DND-41 (cell line): ENCODE data around the gene NKX2-4.

Experiments used
- ATAC-seq: fragments of 200-7000 bp; cut with Tn5 transposase; 3 replicates; pipeline ENCODE4 v1.9.1; 2021; ENCODE audit warnings: low read depth; ENCODE audit not compliant: insufficient read depth
- DNase-seq: peaks from one replicate; pipeline ENCODE4 v3.0.0-alpha.2; 2020
- H2AFZ ChIP-seq: 2 replicates; pipeline ENCODE4 v1.6.0; 2012; ENCODE audit warnings: low read depth, low read length
- H3K27ac ChIP-seq: 2 replicates; pipeline ENCODE4 v1.5.1; 2012; ENCODE audit warnings: low read length, inconsistent platforms
- H3K27me3 ChIP-seq: fragments of 200-600 bp; sonication (generic); 2 replicates; pipeline ENCODE4 v1.6.0; 2012; ENCODE audit warnings: low read length, mild to moderate bottlenecking, inconsistent platforms; ENCODE audit not compliant: insufficient read depth, poor library complexity
- H3K36me3 ChIP-seq: 2 replicates; pipeline ENCODE4 v1.5.1; 2012; ENCODE audit warnings: low read length, inconsistent platforms; ENCODE audit not compliant: insufficient read depth
- H3K4me1 ChIP-seq: 2 replicates; pipeline ENCODE4 v1.5.1; 2012; ENCODE audit warnings: mild to moderate bottlenecking, low read length; ENCODE audit not compliant: insufficient read depth
- H3K4me2 ChIP-seq: 2 replicates; pipeline ENCODE4 v1.6.0; 2012; ENCODE audit warnings: mild to moderate bottlenecking, moderate library complexity, low read length, inconsistent platforms; ENCODE audit not compliant: insufficient read depth
- H3K4me3 ChIP-seq, 2 experiments: fragments of 200-600 bp in 1 of 2; shearing (Covaris generic) in 1 of 2; 2 replicates each; pipeline ENCODE4 v1.5.1; 2012 to 2016; ENCODE audit warnings: inconsistent platforms in 2 of 2, low read length in 2 of 2, mild to moderate bottlenecking in 2 of 2, low read depth in 1 of 2, moderate library complexity in 1 of 2
- H3K79me2 ChIP-seq: 2 replicates; pipeline ENCODE4 v1.6.0; 2012; ENCODE audit warnings: low read length, inconsistent platforms; ENCODE audit not compliant: insufficient read depth
- H3K9ac ChIP-seq: 2 replicates; pipeline ENCODE4 v1.6.0; 2012; ENCODE audit warnings: low read depth, mild to moderate bottlenecking, inconsistent platforms, low read length, moderate library complexity
- H3K9me3 ChIP-seq: 2 replicates; pipeline ENCODE4 v1.5.1; 2012; ENCODE audit warnings: low read length, moderate library complexity, mild to moderate bottlenecking, inconsistent platforms; ENCODE audit not compliant: insufficient read depth, severe bottlenecking
- H4K20me1 ChIP-seq: 2 replicates; pipeline ENCODE4 v1.6.0; 2012; ENCODE audit warnings: low read length; ENCODE audit not compliant: insufficient read depth
- CTCF ChIP-seq: IDR thresholded peaks from 2 replicates; pipeline ENCODE4 v1.5.1; 2012; ENCODE audit warnings: borderline replicate concordance, low read length, moderate library complexity, mild to moderate bottlenecking; ENCODE audit not compliant: poor library complexity, severe bottlenecking; ENCODE audit errors: extremely low read depth
- EZH2 ChIP-seq: IDR thresholded peaks from 3 replicates; pipeline ENCODE4 v1.6.1; 2012; ENCODE audit warnings: borderline replicate concordance, low read depth, mild to moderate bottlenecking, moderate library complexity, low read length, inconsistent platforms; ENCODE audit not compliant: severe bottlenecking

Gene NKX2-4

GRCh38 chr20:21396599-21397340, 556 bp downstream of the NKX2-4 start:
- Histone ChIP-seq H3K4me1 (no peaks in the 10 kb centered on the region), H3K36me3 (no peaks in the 10 kb centered on the region), H3K4me2 (no peak overlapping the region), H3K9me3 (no peaks in the 10 kb centered on the region), H4K20me1 (no peaks in the 10 kb centered on the region), H3K9ac (no peak overlapping the region), H3K27ac (no peak overlapping the region), H2AFZ (no peak overlapping the region), H3K27me3 (peaks cover 16% of the 10 kb centered on the region), H3K79me2 (no peaks in the 10 kb centered on the region), H3K4me3 (no peak overlapping the region)
- ATAC-seq (no peak), DNase-seq (no peak)
- no peak for TF ChIP-seq CTCF
- TF ChIP-seq EZH2 = no peak

GRCh38 chr20:21395666-21396598, 1.4 kb downstream of the NKX2-4 start:
- H3K9ac ChIP-seq = no peak overlapping the region
- ATAC-seq (no peak), DNase-seq (no peak)
- no peak overlapping the region for H3K27ac ChIP-seq
- H3K4me3 ChIP-seq = no peak overlapping the region
- no peak for TF ChIP-seq EZH2
- no peak for TF ChIP-seq CTCF
- no peaks in the 10 kb centered on the region for H3K36me3 ChIP-seq
- peaks cover 15% of the 10 kb centered on the region for H3K27me3 ChIP-seq
- H4K20me1 ChIP-seq = no peaks in the 10 kb centered on the region
- H3K4me1 ChIP-seq = no peaks in the 10 kb centered on the region
- no peaks in the 10 kb centered on the region for H3K79me2 ChIP-seq
- no peak overlapping the region for H2AFZ ChIP-seq
- H3K9me3 ChIP-seq = no peaks in the 10 kb centered on the region
- H3K4me2 ChIP-seq = no peak overlapping the region

- no peak for DNase-seq
- no peak for ATAC-seq
- H3K36me3 ChIP-seq = no peaks in the 10 kb centered on the region; the same call in 1 of the 2 replicates
- no peak overlapping the region for H3K4me2 ChIP-seq
- TF ChIP-seq EZH2 (no peak), CTCF (no peak)
- H3K9me3 ChIP-seq = no peaks in the 10 kb centered on the region
- no peak overlapping the region for H3K9ac ChIP-seq
- no peak overlapping the region for H3K4me3 ChIP-seq
- H3K27me3 ChIP-seq = peaks cover 8% of the 10 kb centered on the region
- no peak overlapping the region for H2AFZ ChIP-seq
- H3K79me2 ChIP-seq = no peaks in the 10 kb centered on the region
- H4K20me1 ChIP-seq = no peaks in the 10 kb centered on the region
- no peaks in the 10 kb centered on the region for H3K4me1 ChIP-seq
- no peak overlapping the region for H3K27ac ChIP-seq
These were observed 2.2 kb downstream of the NKX2-4 start for GRCh38 chr20:21395051-21395665.
